ENCODE data around the gene SH3RF1. TPM values are rescaled to one million over a fixed set of nuclear protein-coding genes. Genes with fewer than 3 reads are reported as not detected.

The SH3RF1 gene
- total RNA-seq, 1 experiment from 2014 or later = 4.2 TPM

- no peak overlapping the region for H3K4me3 ChIP-seq
- H3K36me3 ChIP-seq = no peaks in the 10 kb centered on the region
- no peak for DNase-seq
- no peaks in the 10 kb centered on the region for H3K27me3 ChIP-seq
- no peaks in the 10 kb centered on the region for H3K9me3 ChIP-seq
Measured at GRCh38 chr4:169050284-169050683, 220.5 kb downstream of the SH3RF1 start.

GRCh38 chr4:169048868-169049414 lies 221.8 kb downstream of the SH3RF1 start:
- no peak for DNase-seq
- Histone ChIP-seq H3K4me3 (no peak overlapping the region), H3K9me3 (no peaks in the 10 kb centered on the region), H3K36me3 (no peaks in the 10 kb centered on the region), H3K27me3 (no peaks in the 10 kb centered on the region)

- H3K4me3 ChIP-seq = no peak overlapping the region
- H3K27me3 ChIP-seq = no peaks in the 10 kb centered on the region
- H3K36me3 ChIP-seq = no peaks in the 10 kb centered on the region
- H3K9me3 ChIP-seq = no peaks in the 10 kb centered on the region
- no peak for DNase-seq
Measured at GRCh38 chr4:169047956-169048355, 222.8 kb downstream of the SH3RF1 start.

- Histone ChIP-seq H3K4me3 (no peak overlapping the region), H3K36me3 (no peaks in the 10 kb centered on the region), H3K9me3 (no peaks in the 10 kb centered on the region), H3K27me3 (no peaks in the 10 kb centered on the region)
- no peak for DNase-seq
Measured at GRCh38 chr4:169045862-169046584, 224.7 kb downstream of the SH3RF1 start.

GRCh38 chr4:169044714-169045447 lies 225.9 kb downstream of the SH3RF1 start:
- no peaks in the 10 kb centered on the region for H3K36me3 ChIP-seq
- no peaks in the 10 kb centered on the region for H3K9me3 ChIP-seq
- no peak for DNase-seq
- H3K4me3 ChIP-seq = no peak overlapping the region
- no peaks in the 10 kb centered on the region for H3K27me3 ChIP-seq
